ENCODE measurements around the gene FGB. TPM values are rescaled to one million over a fixed set of nuclear protein-coding genes. Genes with fewer than 3 reads are reported as not detected.

The FGB gene
- total and polyA plus RNA-seq, 2 donors (not counting 1 experiment from before 2014, with no cell fraction given): not detected

GRCh38 chr4:154602404-154603020, 39.7 kb downstream of the FGB start:
- no peaks in the 10 kb centered on the region for H4K20me1 ChIP-seq (ENCODE audit: control insufficient read depth, extremely low read depth, insufficient read depth, low read length)
- no peaks in the 10 kb centered on the region for H3K79me2 ChIP-seq (ENCODE audit: control insufficient read depth, insufficient read depth, low read length)
- H3K9me3 ChIP-seq (ENCODE audit: control insufficient read depth, insufficient read depth, low read depth, low read length): no peaks in the 10 kb centered on the region
- no peak overlapping the region for H3K4me3 ChIP-seq (replicated peaks in 1 of 4; ENCODE audit: control extremely low read depth in 1 of 4, insufficient read depth in 1 of 4, low read depth in 3 of 4, low read length in 4 of 4)
- DNase-seq (ENCODE audit: low read depth in 2 of 2): peak in 1 of 2 donors; percentile 31
- no peak for TF ChIP-seq EZH2 (IDR thresholded peaks at IDR 0.05; ENCODE audit: low read length, missing control alignments)
- no peak for TF ChIP-seq CTCF (conservative IDR thresholded peaks at IDR 0.05 in 1 of 2, IDR thresholded peaks at IDR 0.05 in 1 of 2; ENCODE audit: low read depth in 1 of 2, low read length in 2 of 2)
- H3K4me2 ChIP-seq (ENCODE audit: extremely low read depth, insufficient read depth, low read length): no peak overlapping the region
- no peak overlapping the region for H2AFZ ChIP-seq (ENCODE audit: low read length)
- no peak overlapping the region for H3K9ac ChIP-seq (ENCODE audit: insufficient read depth, low read length)
- no peaks in the 10 kb centered on the region for H3K36me3 ChIP-seq (ENCODE audit: control insufficient read depth, insufficient read depth, low read length)
- H3K27ac ChIP-seq (ENCODE audit: insufficient read depth, low read length): no peak overlapping the region
- H3K27me3 ChIP-seq (ENCODE audit: control insufficient read depth, insufficient read depth, low read length): no peaks in the 10 kb centered on the region
- no peaks in the 10 kb centered on the region for H3K4me1 ChIP-seq (ENCODE audit: control insufficient read depth, extremely low read depth, insufficient read depth, low read length)

- no peaks in the 10 kb centered on the region for H3K36me3 ChIP-seq (ENCODE audit: control insufficient read depth, insufficient read depth, low read length)
- no peaks in the 10 kb centered on the region for H3K27me3 ChIP-seq (ENCODE audit: control insufficient read depth, insufficient read depth, low read length)
- no peak overlapping the region for H3K4me3 ChIP-seq (replicated peaks in 1 of 4; ENCODE audit: control extremely low read depth in 1 of 4, insufficient read depth in 1 of 4, low read depth in 3 of 4, low read length in 4 of 4)
- no peak overlapping the region for H3K27ac ChIP-seq (ENCODE audit: insufficient read depth, low read length)
- no peak overlapping the region for H3K9ac ChIP-seq (ENCODE audit: insufficient read depth, low read length)
- H3K4me1 ChIP-seq (ENCODE audit: control insufficient read depth, extremely low read depth, insufficient read depth, low read length): no peaks in the 10 kb centered on the region
- no peaks in the 10 kb centered on the region for H3K9me3 ChIP-seq (ENCODE audit: control insufficient read depth, insufficient read depth, low read depth, low read length)
- H2AFZ ChIP-seq (ENCODE audit: low read length): no peak overlapping the region
- H4K20me1 ChIP-seq (ENCODE audit: control insufficient read depth, extremely low read depth, insufficient read depth, low read length): no peaks in the 10 kb centered on the region
- no peaks in the 10 kb centered on the region for H3K79me2 ChIP-seq (ENCODE audit: control insufficient read depth, insufficient read depth, low read length)
- no peak for TF ChIP-seq CTCF (conservative IDR thresholded peaks at IDR 0.05 in 1 of 2, IDR thresholded peaks at IDR 0.05 in 1 of 2; ENCODE audit: low read depth in 1 of 2, low read length in 2 of 2)
- TF ChIP-seq EZH2 (IDR thresholded peaks at IDR 0.05; ENCODE audit: low read length, missing control alignments): no peak
- H3K4me2 ChIP-seq (ENCODE audit: extremely low read depth, insufficient read depth, low read length): no peak overlapping the region
- DNase-seq (ENCODE audit: low read depth in 2 of 2): no peak
Observed at GRCh38 chr4:154603033-154603943, 40.5 kb downstream of the FGB start.

GRCh38 chr4:154604696-154605200, 41.9 kb downstream of the FGB start:
- no peak overlapping the region for H3K27ac ChIP-seq (ENCODE audit: insufficient read depth, low read length)
- H4K20me1 ChIP-seq (ENCODE audit: control insufficient read depth, extremely low read depth, insufficient read depth, low read length): no peaks in the 10 kb centered on the region
- no peaks in the 10 kb centered on the region for H3K79me2 ChIP-seq (ENCODE audit: control insufficient read depth, insufficient read depth, low read length)
- no peak overlapping the region for H3K4me2 ChIP-seq (ENCODE audit: extremely low read depth, insufficient read depth, low read length)
- no peaks in the 10 kb centered on the region for H3K36me3 ChIP-seq (ENCODE audit: control insufficient read depth, insufficient read depth, low read length)
- no peak overlapping the region for H3K9ac ChIP-seq (ENCODE audit: insufficient read depth, low read length)
- H3K9me3 ChIP-seq (ENCODE audit: control insufficient read depth, insufficient read depth, low read depth, low read length): no peaks in the 10 kb centered on the region
- no peaks in the 10 kb centered on the region for H3K4me1 ChIP-seq (ENCODE audit: control insufficient read depth, extremely low read depth, insufficient read depth, low read length)
- no peak for DNase-seq (ENCODE audit: low read depth in 2 of 2)
- H2AFZ ChIP-seq (ENCODE audit: low read length): no peak overlapping the region
- TF ChIP-seq EZH2 (IDR thresholded peaks at IDR 0.05; ENCODE audit: low read length, missing control alignments): no peak
- no peak for TF ChIP-seq CTCF (conservative IDR thresholded peaks at IDR 0.05 in 1 of 2, IDR thresholded peaks at IDR 0.05 in 1 of 2; ENCODE audit: low read depth in 1 of 2, low read length in 2 of 2)
- no peak overlapping the region for H3K4me3 ChIP-seq (replicated peaks in 1 of 4; ENCODE audit: control extremely low read depth in 1 of 4, insufficient read depth in 1 of 4, low read depth in 3 of 4, low read length in 4 of 4)
- H3K27me3 ChIP-seq (ENCODE audit: control insufficient read depth, insufficient read depth, low read length): no peaks in the 10 kb centered on the region
